ENCODE results near the gene PDE8A.

DNA sequence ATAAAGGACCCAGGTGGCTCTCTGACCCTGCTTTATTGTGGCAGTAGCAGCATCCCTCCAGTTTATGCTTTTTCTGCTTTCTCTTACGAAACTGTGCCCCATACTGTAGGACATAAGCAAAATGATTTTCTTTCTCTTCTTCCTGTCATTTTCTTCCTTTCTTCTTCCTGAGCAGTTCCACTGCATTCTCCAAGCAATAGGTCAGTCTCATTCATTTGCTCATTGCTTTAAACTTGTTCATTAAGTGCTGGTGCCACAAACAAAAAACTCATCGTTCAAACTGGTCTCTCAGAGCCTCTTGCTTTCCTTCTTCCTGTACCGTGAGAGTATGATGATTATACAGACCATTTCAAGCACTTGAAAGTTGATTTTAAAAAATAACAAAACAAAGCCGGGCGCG is 66.8 kb downstream of the PDE8A start:
- TF ChIP-seq, protein P1, sequence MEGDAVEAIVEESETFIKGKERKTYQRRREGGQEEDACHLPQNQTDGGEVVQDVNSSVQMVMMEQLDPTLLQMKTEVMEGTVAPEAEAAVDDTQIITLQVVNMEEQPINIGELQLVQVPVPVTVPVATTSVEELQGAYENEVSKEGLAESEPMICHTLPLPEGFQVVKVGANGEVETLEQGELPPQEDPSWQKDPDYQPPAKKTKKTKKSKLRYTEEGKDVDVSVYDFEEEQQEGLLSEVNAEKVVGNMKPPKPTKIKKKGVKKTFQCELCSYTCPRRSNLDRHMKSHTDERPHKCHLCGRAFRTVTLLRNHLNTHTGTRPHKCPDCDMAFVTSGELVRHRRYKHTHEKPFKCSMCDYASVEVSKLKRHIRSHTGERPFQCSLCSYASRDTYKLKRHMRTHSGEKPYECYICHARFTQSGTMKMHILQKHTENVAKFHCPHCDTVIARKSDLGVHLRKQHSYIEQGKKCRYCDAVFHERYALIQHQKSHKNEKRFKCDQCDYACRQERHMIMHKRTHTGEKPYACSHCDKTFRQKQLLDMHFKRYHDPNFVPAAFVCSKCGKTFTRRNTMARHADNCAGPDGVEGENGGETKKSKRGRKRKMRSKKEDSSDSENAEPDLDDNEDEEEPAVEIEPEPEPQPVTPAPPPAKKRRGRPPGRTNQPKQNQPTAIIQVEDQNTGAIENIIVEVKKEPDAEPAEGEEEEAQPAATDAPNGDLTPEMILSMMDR (conservative IDR thresholded peaks at IDR 0.05 in 1 of 2, IDR thresholded peaks at IDR 0.05 in 1 of 2; ENCODE audit: extremely low read depth in 1 of 2, insufficient read depth in 1 of 2, low read depth in 1 of 2, low read length in 2 of 2): no peak
- TF ChIP-seq EZH2 (IDR thresholded peaks at IDR 0.05; ENCODE audit: borderline replicate concordance, low read length): no peak
